Endothelial cell of umbilical vein (primary cell): ENCODE data around the gene POLN.

Source experiments
- EZH2 ChIP-seq: IDR thresholded peaks from 2 replicates; pipeline ENCODE4 v1.6.1; 2012; ENCODE audit warnings: borderline replicate concordance, low read depth, mild to moderate bottlenecking, moderate library complexity, low read length, inconsistent platforms; ENCODE audit not compliant: severe bottlenecking
- GATA2 ChIP-seq: IDR thresholded peaks from 2 replicates; pipeline ENCODE4 v1.7.0; 2011; ENCODE audit warnings: low read depth, mild to moderate bottlenecking, moderate library complexity, mixed read lengths, low read length; ENCODE audit not compliant: insufficient read length, insufficient read depth
- JUN ChIP-seq: IDR thresholded peaks from 2 replicates; pipeline ENCODE4 v1.6.1; 2011; ENCODE audit warnings: borderline replicate concordance, low read depth; ENCODE audit not compliant: insufficient read length, insufficient read depth
- MYC ChIP-seq: IDR thresholded peaks from one replicate; pipeline ENCODE4 v1.6.1; 2011; ENCODE audit warnings: mild to moderate bottlenecking, low read depth, low read length
- POLR2A ChIP-seq: IDR thresholded peaks from 2 replicates; pipeline ENCODE4 v1.6.1; 2012; ENCODE audit warnings: low read depth, mild to moderate bottlenecking, control low read depth, low read length
- POLR2AphosphoS5 ChIP-seq: IDR thresholded peaks from 2 replicates; pipeline ENCODE4 v1.6.1; 2012; ENCODE audit warnings: low read depth, mild to moderate bottlenecking, control low read depth, low read length, moderate library complexity; ENCODE audit not compliant: insufficient read depth
- TF ChIP-seq, protein P1 (sequence below), 2 donors: IDR thresholded peaks; 1 replicate in 1 of 2; 2 replicates in 1 of 2; pipeline ENCODE4 v1.5.1; 2011; ENCODE audit warnings: low read length in 2 of 2, mild to moderate bottlenecking in 2 of 2, moderate library complexity in 2 of 2, control low read depth in 1 of 2, inconsistent platforms in 1 of 2, low read depth in 1 of 2; ENCODE audit not compliant: insufficient read depth in 1 of 2; ENCODE audit errors: extremely low read depth in 1 of 2
- TF ChIP-seq, protein P2 (sequence below): IDR thresholded peaks from 2 replicates; pipeline ENCODE4 v1.6.1; 2011; ENCODE audit not compliant: insufficient read depth, insufficient read length

DNA sequence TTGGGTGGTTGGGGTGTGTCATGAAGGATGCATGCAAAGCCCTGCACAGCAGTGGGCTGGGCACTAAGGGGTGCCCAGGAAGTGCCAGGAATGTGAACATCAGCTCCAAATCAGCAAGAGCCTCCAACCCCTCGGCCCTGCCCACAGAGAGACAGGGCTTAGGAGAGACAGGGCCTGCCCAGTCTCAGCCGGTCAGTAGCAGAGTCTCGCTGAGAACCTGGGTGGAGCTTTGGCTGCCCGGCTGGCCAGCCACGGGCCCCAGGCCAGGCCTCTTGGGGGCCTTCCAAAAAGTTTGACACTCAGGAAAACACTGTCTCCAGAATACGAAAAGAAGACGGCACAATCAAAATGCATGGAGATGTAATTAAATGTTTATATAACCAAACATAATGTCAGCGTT lies 24.3 kb upstream of the POLN start:
- TF ChIP-seq POLR2A = no peak
- TF ChIP-seq, protein P1, sequence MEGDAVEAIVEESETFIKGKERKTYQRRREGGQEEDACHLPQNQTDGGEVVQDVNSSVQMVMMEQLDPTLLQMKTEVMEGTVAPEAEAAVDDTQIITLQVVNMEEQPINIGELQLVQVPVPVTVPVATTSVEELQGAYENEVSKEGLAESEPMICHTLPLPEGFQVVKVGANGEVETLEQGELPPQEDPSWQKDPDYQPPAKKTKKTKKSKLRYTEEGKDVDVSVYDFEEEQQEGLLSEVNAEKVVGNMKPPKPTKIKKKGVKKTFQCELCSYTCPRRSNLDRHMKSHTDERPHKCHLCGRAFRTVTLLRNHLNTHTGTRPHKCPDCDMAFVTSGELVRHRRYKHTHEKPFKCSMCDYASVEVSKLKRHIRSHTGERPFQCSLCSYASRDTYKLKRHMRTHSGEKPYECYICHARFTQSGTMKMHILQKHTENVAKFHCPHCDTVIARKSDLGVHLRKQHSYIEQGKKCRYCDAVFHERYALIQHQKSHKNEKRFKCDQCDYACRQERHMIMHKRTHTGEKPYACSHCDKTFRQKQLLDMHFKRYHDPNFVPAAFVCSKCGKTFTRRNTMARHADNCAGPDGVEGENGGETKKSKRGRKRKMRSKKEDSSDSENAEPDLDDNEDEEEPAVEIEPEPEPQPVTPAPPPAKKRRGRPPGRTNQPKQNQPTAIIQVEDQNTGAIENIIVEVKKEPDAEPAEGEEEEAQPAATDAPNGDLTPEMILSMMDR (IDR thresholded peaks at IDR 0.05; ENCODE audit: extremely low read depth in 1 of 2, insufficient read depth in 1 of 2, low read depth in 1 of 2, low read length in 2 of 2) = no peak
- TF ChIP-seq, protein P2, sequence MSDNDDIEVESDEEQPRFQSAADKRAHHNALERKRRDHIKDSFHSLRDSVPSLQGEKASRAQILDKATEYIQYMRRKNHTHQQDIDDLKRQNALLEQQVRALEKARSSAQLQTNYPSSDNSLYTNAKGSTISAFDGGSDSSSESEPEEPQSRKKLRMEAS = no peak
- no peak for TF ChIP-seq EZH2
- TF ChIP-seq POLR2AphosphoS5 = no peak
- TF ChIP-seq MYC = no peak
- TF ChIP-seq GATA2 = no peak
- TF ChIP-seq JUN = no peak
